T1000 (cell line): ENCODE results near the gene KBTBD7.
"Not testable (repeated sequence)": the region's sequence is repeated elsewhere in the genome, so short reads cannot be mapped to it uniquely, and the experiment has no call there.

Experiments
- DNase-seq: peaks from one replicate; lab custom pipeline; 2025; ENCODE audit warnings: mixed read lengths; lab: John Stamatoyannopoulos, UW

The KBTBD7 gene

GRCh38 chr13:41199079-41199478 lies 4.7 kb upstream of the KBTBD7 start:
- DNase-seq, result no peak

- no peak for DNase-seq
Observed at GRCh38 chr13:41196620-41197019, 2.3 kb upstream of the KBTBD7 start.

GRCh38 chr13:41196011-41196410 lies 1.6 kb upstream of the KBTBD7 start:
- DNase-seq, result no peak

- no peak for DNase-seq
Observed at GRCh38 chr13:41193469-41193868, 900 bp downstream of the KBTBD7 start.

- DNase-seq, result no peak
Observed at GRCh38 chr13:41188584-41188983, 5.8 kb downstream of the KBTBD7 start.

GRCh38 chr13:41186481-41186880 lies 7.9 kb downstream of the KBTBD7 start:
- DNase-seq, result no peak

- no peak for DNase-seq
Observed at GRCh38 chr13:41182231-41182630, 12.1 kb downstream of the KBTBD7 start.

- no peak for DNase-seq
Observed at GRCh38 chr13:41179593-41180250, 14.6 kb downstream of the KBTBD7 start.

GRCh38 chr13:41178040-41178439 lies 16.3 kb downstream of the KBTBD7 start:
- DNase-seq, result no peak

- no peak for DNase-seq
Observed at GRCh38 chr13:41177616-41178015, 16.8 kb downstream of the KBTBD7 start.

- not testable (repeated sequence) for DNase-seq
Observed at GRCh38 chr13:41175576-41175975, 18.8 kb downstream of the KBTBD7 start.

- DNase-seq, result no peak
Observed at GRCh38 chr13:41162151-41162550, 32.2 kb downstream of the KBTBD7 start.

- no peak for DNase-seq
Observed at GRCh38 chr13:41159174-41159573, 35.2 kb downstream of the KBTBD7 start.

GRCh38 chr13:41157048-41157717 lies 37.2 kb downstream of the KBTBD7 start:
- DNase-seq, result no peak

GRCh38 chr13:41156620-41157019 lies 37.7 kb downstream of the KBTBD7 start:
- no peak for DNase-seq

- DNase-seq, result no peak
Observed at GRCh38 chr13:41154042-41154441, 40.3 kb downstream of the KBTBD7 start.

- no peak for DNase-seq
Observed at GRCh38 chr13:41152005-41152404, 42.4 kb downstream of the KBTBD7 start.

GRCh38 chr13:41150058-41150457 lies 44.3 kb downstream of the KBTBD7 start:
- no peak for DNase-seq

GRCh38 chr13:41148419-41149283 lies 45.7 kb downstream of the KBTBD7 start:
- DNase-seq, result no peak

GRCh38 chr13:41145136-41145908 lies 49.0 kb downstream of the KBTBD7 start:
- DNase-seq, result peak; percentile 5

- no peak for DNase-seq
Observed at GRCh38 chr13:41144576-41144975, 49.8 kb downstream of the KBTBD7 start.
